H9 (cell line): ENCODE results near the gene DGKG. TPM values are rescaled to one million over a fixed set of nuclear protein-coding genes. Genes with fewer than 3 reads are reported as not detected.

Source experiments
- DNase-seq: peaks from one replicate; pipeline ENCODE4 v3.0.0-alpha.2; 2017
- H2AFZ ChIP-seq: one replicate; pipeline ENCODE4 v1.6.1; 2013; ENCODE audit warnings: mild to moderate bottlenecking, low read length, control low read depth, moderate library complexity
- H2AK5ac ChIP-seq: 2 replicates; pipeline ENCODE4 v1.6.1; 2013; ENCODE audit warnings: low read length, control low read depth, mixed read lengths; ENCODE audit not compliant: insufficient read length
- H2BK120ac ChIP-seq: one replicate; pipeline ENCODE4 v1.6.1; 2013; ENCODE audit warnings: low read depth, mild to moderate bottlenecking, low read length, control low read depth, inconsistent platforms; ENCODE audit not compliant: poor library complexity, severe bottlenecking
- H2BK12ac ChIP-seq: 2 replicates; pipeline ENCODE4 v1.6.1; 2013; ENCODE audit warnings: low read length, control low read depth, mixed read lengths, low read depth; ENCODE audit not compliant: insufficient read length
- H2BK15ac ChIP-seq: 2 replicates; pipeline ENCODE4 v1.6.1; 2013; ENCODE audit warnings: low read depth, low read length, control low read depth
- H2BK20ac ChIP-seq: one replicate; pipeline ENCODE4 v1.6.1; 2013; ENCODE audit warnings: low read depth, mild to moderate bottlenecking, low read length, control low read depth, inconsistent platforms; ENCODE audit not compliant: poor library complexity, severe bottlenecking
- H2BK5ac ChIP-seq: 2 replicates; pipeline ENCODE4 v1.6.1; 2013; ENCODE audit warnings: low read length, control low read depth, mixed read lengths; ENCODE audit not compliant: insufficient read length
- H3K14ac ChIP-seq: 2 replicates; pipeline ENCODE4 v1.6.1; 2013; ENCODE audit warnings: low read length, control low read depth; ENCODE audit not compliant: insufficient read depth
- H3K18ac ChIP-seq: 2 replicates; pipeline ENCODE4 v1.6.1; 2013; ENCODE audit warnings: low read depth, mild to moderate bottlenecking, mixed read lengths, low read length, control low read depth; ENCODE audit not compliant: insufficient read length
- H3K23ac ChIP-seq: 2 replicates; pipeline ENCODE4 v1.6.1; 2013; ENCODE audit warnings: low read length, control low read depth, mixed read lengths, low read depth; ENCODE audit not compliant: insufficient read length
- H3K23me2 ChIP-seq: 2 replicates; pipeline ENCODE4 v1.6.1; 2013; ENCODE audit warnings: low read depth, mild to moderate bottlenecking, mixed read lengths, low read length, control low read depth; ENCODE audit not compliant: insufficient read length, poor library complexity, severe bottlenecking
- H3K27ac ChIP-seq: 2 replicates; pipeline ENCODE4 v1.5.1; 2013; ENCODE audit warnings: low read length, control low read depth, mixed read lengths, low read depth; ENCODE audit not compliant: insufficient read length
- H3K27me3 ChIP-seq: 2 replicates; pipeline ENCODE4 v1.6.1; 2013; ENCODE audit warnings: low read length, control low read depth, inconsistent platforms; ENCODE audit not compliant: insufficient read depth
- H3K4ac ChIP-seq: 2 replicates; pipeline ENCODE4 v1.6.1; 2013; ENCODE audit warnings: low read depth, mild to moderate bottlenecking, control low read depth, inconsistent platforms, low read length, moderate library complexity
- H3K4me1 ChIP-seq: 2 replicates; pipeline ENCODE4 v1.6.1; 2013; ENCODE audit warnings: low read length, control low read depth, inconsistent platforms; ENCODE audit not compliant: insufficient read depth
- H3K4me2 ChIP-seq: 2 replicates; pipeline ENCODE4 v1.6.1; 2013; ENCODE audit warnings: low read length, control low read depth, mixed read lengths; ENCODE audit not compliant: insufficient read length, insufficient read depth
- H3K56ac ChIP-seq: 2 replicates; pipeline ENCODE4 v1.6.1; 2013; ENCODE audit warnings: low read depth, mild to moderate bottlenecking, mixed read lengths, low read length, control low read depth; ENCODE audit not compliant: insufficient read length
- H3K79me1 ChIP-seq: 2 replicates; pipeline ENCODE4 v1.6.1; 2013; ENCODE audit warnings: low read depth, mild to moderate bottlenecking, moderate library complexity, low read length, control low read depth, inconsistent platforms; ENCODE audit not compliant: insufficient read depth, poor library complexity, severe bottlenecking
- H3K79me2 ChIP-seq: 2 replicates; pipeline ENCODE4 v1.6.1; 2013; ENCODE audit warnings: low read length, control low read depth, inconsistent platforms; ENCODE audit not compliant: insufficient read depth
- H3K9ac ChIP-seq: 2 replicates; pipeline ENCODE4 v1.6.1; 2013; ENCODE audit warnings: low read length, control low read depth, mixed read lengths; ENCODE audit not compliant: insufficient read length; ENCODE audit errors: extremely low read depth
- H3K9me3 ChIP-seq: one replicate; pipeline ENCODE4 v1.6.1; 2013; ENCODE audit warnings: low read depth, low read length, inconsistent platforms; ENCODE audit not compliant: control insufficient read depth
- H3T11ph ChIP-seq: one replicate; pipeline ENCODE4 v1.6.1; 2013; ENCODE audit warnings: mild to moderate bottlenecking, low read length, control low read depth, inconsistent platforms
- H4K20me1 ChIP-seq: one replicate; pipeline ENCODE4 v1.6.1; 2013; ENCODE audit not compliant: control insufficient read depth, insufficient read length, insufficient read depth
- H4K5ac ChIP-seq: 2 replicates; pipeline ENCODE4 v1.6.1; 2013; ENCODE audit warnings: low read depth, mild to moderate bottlenecking, mixed read lengths, low read length, control low read depth; ENCODE audit not compliant: insufficient read length
- H4K8ac ChIP-seq: replicated peaks from 2 replicates; pipeline ENCODE4 v1.6.1; 2013; ENCODE audit warnings: low read length, control low read depth, mixed read lengths, low read depth; ENCODE audit not compliant: insufficient read length
- H4K91ac ChIP-seq: 2 replicates; pipeline ENCODE4 v1.6.1; 2013; ENCODE audit warnings: low read depth, mild to moderate bottlenecking, moderate library complexity, mixed read lengths, low read length, control low read depth; ENCODE audit not compliant: insufficient read length
- H3K27ac Mint-ChIP-seq, 3 experiments: 2 replicates in 2 of 3; 3 replicates in 1 of 3; pipeline ENCODE4 v1.8.0; 2020 to 2021; ENCODE audit warnings: mixed read lengths in 3 of 3, mild to moderate bottlenecking in 1 of 3, moderate library complexity in 1 of 3
- H3K27me3 Mint-ChIP-seq: 2 replicates; pipeline ENCODE4 v1.8.0; 2021; ENCODE audit warnings: low read depth, mild to moderate bottlenecking, moderate library complexity, mixed read lengths
- H3K36me3 Mint-ChIP-seq, 3 experiments: 2 replicates in 2 of 3; 3 replicates in 1 of 3; pipeline ENCODE4 v1.8.0; 2020 to 2021; ENCODE audit warnings: low read depth in 3 of 3, mixed read lengths in 3 of 3; ENCODE audit not compliant: insufficient read depth in 1 of 3
- H3K4me1 Mint-ChIP-seq, 2 experiments: 2 replicates each; pipeline ENCODE4 v1.8.0; 2020; ENCODE audit warnings: mixed read lengths in 2 of 2
- H3K4me3 Mint-ChIP-seq, 2 experiments: 2 replicates in 1 of 2; 3 replicates in 1 of 2; pipeline ENCODE4 v1.8.0; 2020 to 2021; ENCODE audit warnings: mild to moderate bottlenecking in 2 of 2, mixed read lengths in 2 of 2, moderate library complexity in 1 of 2
- H3K9me3 Mint-ChIP-seq, 2 experiments: 2 replicates in 1 of 2; 3 replicates in 1 of 2; pipeline ENCODE4 v1.8.0; 2020; ENCODE audit warnings: mild to moderate bottlenecking in 2 of 2, mixed read lengths in 2 of 2, moderate library complexity in 1 of 2
- WGBS: extraction: QIAGEN DNeasy Blood & Tissue Kit; methylation state at CpG from one replicate; pipeline ENCODE4 v1.1.7; 2013; ENCODE audit warnings: missing lambda C conversion rate, low lambda C conversion rate, mixed read lengths; ENCODE audit not compliant: insufficient read length; ENCODE audit errors: extremely low coverage; 5-methylcytosine and 5-hydroxymethylcytosine counted together
- total RNA-seq: library from RNA; stranded (reverse); gene quantifications from 2 replicates; pipeline ENCODE4 v1.2.1, GENCODE V29; 2021
- TF ChIP-seq, protein P1 (sequence below): fragments of 200-600 bp; sonication (generic); conservative IDR thresholded peaks from 3 replicates; pipeline ENCODE4 v1.8.0; 2021; ENCODE audit warnings: antibody characterized with exemption, mild to moderate bottlenecking

Gene DGKG
- total RNA-seq, 1 experiment from 2014 or later, result not detected

DNA sequence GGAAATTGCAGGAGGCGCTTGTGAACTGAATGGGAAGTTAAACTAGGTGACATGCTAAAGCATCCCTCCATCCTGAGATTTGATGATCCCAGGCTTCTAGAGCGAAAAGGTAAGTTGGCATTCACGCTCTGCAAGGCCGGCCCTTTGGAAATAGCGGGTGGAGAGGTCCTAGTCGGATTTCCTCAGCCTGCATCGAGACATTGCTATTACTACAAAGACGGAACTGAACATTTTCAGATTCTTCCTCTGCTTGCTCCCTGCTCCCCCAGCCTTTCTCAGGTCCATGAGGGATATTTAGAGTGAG, 77.7 kb downstream of the DGKG start:
- H3T11ph ChIP-seq, result no peak overlapping the region
- no peak overlapping the region for H2BK12ac ChIP-seq
- no peak overlapping the region for H3K56ac ChIP-seq
- H4K91ac ChIP-seq, result no peak overlapping the region
- no peak overlapping the region for H3K27ac ChIP-seq
- Mint-ChIP-seq H3K36me3 (no peaks in the 10 kb centered on the region), H3K4me1 (peaks cover 0 to 5% of the 10 kb centered on the region in 2 experiments; a peak in 1 of 4 replicates), H3K27ac (no peak overlapping the region), H3K9me3 (no peaks in the 10 kb centered on the region), H3K4me3 (no peak overlapping the region), H3K27me3 (peaks cover 5% of the 10 kb centered on the region)
- no peaks in the 10 kb centered on the region for H3K27me3 ChIP-seq
- no peak overlapping the region for H2BK5ac ChIP-seq
- H3K4ac ChIP-seq, result no peak overlapping the region
- no peaks in the 10 kb centered on the region for H4K20me1 ChIP-seq
- no CpG with 5 or more reads among the region's 8 CpGs for WGBS
- H2BK20ac ChIP-seq, result no peak overlapping the region
- H2AFZ ChIP-seq, result no peak overlapping the region
- H3K23ac ChIP-seq, result no peak overlapping the region
- H3K79me1 ChIP-seq, result no peaks in the 10 kb centered on the region
- H3K79me2 ChIP-seq, result no peaks in the 10 kb centered on the region
- H4K8ac ChIP-seq, result no peak overlapping the region
- H3K14ac ChIP-seq, result no peak overlapping the region
- no peak overlapping the region for H4K5ac ChIP-seq
- no peak overlapping the region for H3K4me2 ChIP-seq
- no peak overlapping the region for H2BK120ac ChIP-seq
- H3K23me2 ChIP-seq, result no peaks in the 10 kb centered on the region
- no peaks in the 10 kb centered on the region for H3K9me3 ChIP-seq
- no peak overlapping the region for H3K9ac ChIP-seq
- TF ChIP-seq, protein P1, sequence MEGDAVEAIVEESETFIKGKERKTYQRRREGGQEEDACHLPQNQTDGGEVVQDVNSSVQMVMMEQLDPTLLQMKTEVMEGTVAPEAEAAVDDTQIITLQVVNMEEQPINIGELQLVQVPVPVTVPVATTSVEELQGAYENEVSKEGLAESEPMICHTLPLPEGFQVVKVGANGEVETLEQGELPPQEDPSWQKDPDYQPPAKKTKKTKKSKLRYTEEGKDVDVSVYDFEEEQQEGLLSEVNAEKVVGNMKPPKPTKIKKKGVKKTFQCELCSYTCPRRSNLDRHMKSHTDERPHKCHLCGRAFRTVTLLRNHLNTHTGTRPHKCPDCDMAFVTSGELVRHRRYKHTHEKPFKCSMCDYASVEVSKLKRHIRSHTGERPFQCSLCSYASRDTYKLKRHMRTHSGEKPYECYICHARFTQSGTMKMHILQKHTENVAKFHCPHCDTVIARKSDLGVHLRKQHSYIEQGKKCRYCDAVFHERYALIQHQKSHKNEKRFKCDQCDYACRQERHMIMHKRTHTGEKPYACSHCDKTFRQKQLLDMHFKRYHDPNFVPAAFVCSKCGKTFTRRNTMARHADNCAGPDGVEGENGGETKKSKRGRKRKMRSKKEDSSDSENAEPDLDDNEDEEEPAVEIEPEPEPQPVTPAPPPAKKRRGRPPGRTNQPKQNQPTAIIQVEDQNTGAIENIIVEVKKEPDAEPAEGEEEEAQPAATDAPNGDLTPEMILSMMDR, result no peak
- no peak overlapping the region for H3K18ac ChIP-seq
- H2BK15ac ChIP-seq, result no peak overlapping the region
- no peaks in the 10 kb centered on the region for H3K4me1 ChIP-seq
- H2AK5ac ChIP-seq, result no peak overlapping the region
- DNase-seq, result no peak
